Renal cortex interstitium (tissue), 15 donors: ENCODE measurements around the gene DESI2. TPM values are rescaled to one million over a fixed set of nuclear protein-coding genes. Genes with fewer than 3 reads are reported as not detected.
A peak's percentile ranks its signal among the peaks of the same experiment; 100 is the strongest.

Experiments used
- DNase-seq, 11 donors: peaks; one replicate each; pipeline ENCODE4 v3.0.0-alpha.2; 2013; ENCODE audit warnings: low read depth in 9 of 11, low spot score in 4 of 11; ENCODE audit errors: extremely low read depth in 1 of 11
- long read RNA-seq, 16 experiments: transcript quantifications; one replicate each; lab custom pipeline, GENCODE V29; 2026
- polyA plus RNA-seq, 3 donors: library from polyadenylated mRNA; unstranded; fragments of 120-200 nt; gene quantifications; one replicate each; pipeline ENCODE4 v1.2.1, GENCODE V29; 2013; ENCODE audit not compliant: insufficient read length in 3 of 3

The DESI2 gene
- polyA plus RNA-seq, result 10 to 100 TPM; 43.5 to 54.3 (median 46.9) TPM
- long read RNA-seq, donor 1, full-length matches to known transcripts, result 14 of 14 reads
- long read RNA-seq, donor 1, partial matches to known transcripts, result 0 of 14 reads
- long read RNA-seq, donor 1, other reads (novel, unspliced or antisense), result 0 of 14 reads
- long read RNA-seq, donor 2, full-length matches to known transcripts, result 10 of 10 reads
- long read RNA-seq, donor 2, partial matches to known transcripts, result 0 of 10 reads
- long read RNA-seq, donor 2, other reads (novel, unspliced or antisense), result 0 of 10 reads
- long read RNA-seq, donor 3, full-length matches to known transcripts, result 12 of 17 reads
- long read RNA-seq, donor 3, partial matches to known transcripts, result 0 of 17 reads
- long read RNA-seq, donor 3, other reads (novel, unspliced or antisense), result 5 of 17 reads
- long read RNA-seq, donor 4, full-length matches to known transcripts, result 10 of 10 reads
- long read RNA-seq, donor 4, partial matches to known transcripts, result 0 of 10 reads
- long read RNA-seq, donor 4, other reads (novel, unspliced or antisense), result 0 of 10 reads
- long read RNA-seq, donor 5, result 0 reads
- long read RNA-seq, donor 6, full-length matches to known transcripts, result 13 of 13 reads
- long read RNA-seq, donor 6, partial matches to known transcripts, result 0 of 13 reads
- long read RNA-seq, donor 6, other reads (novel, unspliced or antisense), result 0 of 13 reads
- long read RNA-seq, donor 7, full-length matches to known transcripts, result 10 of 35 reads
- long read RNA-seq, donor 7, partial matches to known transcripts, result 25 of 35 reads
- long read RNA-seq, donor 7, other reads (novel, unspliced or antisense), result 0 of 35 reads
- long read RNA-seq, donor 8, full-length matches to known transcripts, result 16 of 16 reads
- long read RNA-seq, donor 8, partial matches to known transcripts, result 0 of 16 reads
- long read RNA-seq, donor 8, other reads (novel, unspliced or antisense), result 0 of 16 reads
- long read RNA-seq, donor 9, full-length matches to known transcripts, result 7 of 7 reads
- long read RNA-seq, donor 9, partial matches to known transcripts, result 0 of 7 reads
- long read RNA-seq, donor 9, other reads (novel, unspliced or antisense), result 0 of 7 reads
- long read RNA-seq, donor 10, full-length matches to known transcripts, result 8 of 8 reads
- long read RNA-seq, donor 10, partial matches to known transcripts, result 0 of 8 reads
- long read RNA-seq, donor 10, other reads (novel, unspliced or antisense), result 0 of 8 reads
- long read RNA-seq, donor 11, full-length matches to known transcripts, result 9 of 9 reads
- long read RNA-seq, donor 11, partial matches to known transcripts, result 0 of 9 reads
- long read RNA-seq, donor 11, other reads (novel, unspliced or antisense), result 0 of 9 reads
- long read RNA-seq, donor 12, full-length matches to known transcripts, result 3 of 3 reads
- long read RNA-seq, donor 12, partial matches to known transcripts, result 0 of 3 reads
- long read RNA-seq, donor 12, other reads (novel, unspliced or antisense), result 0 of 3 reads
- long read RNA-seq, donor 13, full-length matches to known transcripts, result 28 of 44 reads
- long read RNA-seq, donor 13, partial matches to known transcripts, result 8 of 44 reads
- long read RNA-seq, donor 13, other reads (novel, unspliced or antisense), result 8 of 44 reads
- long read RNA-seq, donor 14, full-length matches to known transcripts, result 6 of 6 reads
- long read RNA-seq, donor 14, partial matches to known transcripts, result 0 of 6 reads
- long read RNA-seq, donor 14, other reads (novel, unspliced or antisense), result 0 of 6 reads
- long read RNA-seq, donor 15, full-length matches to known transcripts, result 4 of 4 reads
- long read RNA-seq, donor 15, partial matches to known transcripts, result 0 of 4 reads
- long read RNA-seq, donor 15, other reads (novel, unspliced or antisense), result 0 of 4 reads
- long read RNA-seq, donor 16, full-length matches to known transcripts, result 24 of 32 reads
- long read RNA-seq, donor 16, partial matches to known transcripts, result 0 of 32 reads
- long read RNA-seq, donor 16, other reads (novel, unspliced or antisense), result 8 of 32 reads

DNA sequence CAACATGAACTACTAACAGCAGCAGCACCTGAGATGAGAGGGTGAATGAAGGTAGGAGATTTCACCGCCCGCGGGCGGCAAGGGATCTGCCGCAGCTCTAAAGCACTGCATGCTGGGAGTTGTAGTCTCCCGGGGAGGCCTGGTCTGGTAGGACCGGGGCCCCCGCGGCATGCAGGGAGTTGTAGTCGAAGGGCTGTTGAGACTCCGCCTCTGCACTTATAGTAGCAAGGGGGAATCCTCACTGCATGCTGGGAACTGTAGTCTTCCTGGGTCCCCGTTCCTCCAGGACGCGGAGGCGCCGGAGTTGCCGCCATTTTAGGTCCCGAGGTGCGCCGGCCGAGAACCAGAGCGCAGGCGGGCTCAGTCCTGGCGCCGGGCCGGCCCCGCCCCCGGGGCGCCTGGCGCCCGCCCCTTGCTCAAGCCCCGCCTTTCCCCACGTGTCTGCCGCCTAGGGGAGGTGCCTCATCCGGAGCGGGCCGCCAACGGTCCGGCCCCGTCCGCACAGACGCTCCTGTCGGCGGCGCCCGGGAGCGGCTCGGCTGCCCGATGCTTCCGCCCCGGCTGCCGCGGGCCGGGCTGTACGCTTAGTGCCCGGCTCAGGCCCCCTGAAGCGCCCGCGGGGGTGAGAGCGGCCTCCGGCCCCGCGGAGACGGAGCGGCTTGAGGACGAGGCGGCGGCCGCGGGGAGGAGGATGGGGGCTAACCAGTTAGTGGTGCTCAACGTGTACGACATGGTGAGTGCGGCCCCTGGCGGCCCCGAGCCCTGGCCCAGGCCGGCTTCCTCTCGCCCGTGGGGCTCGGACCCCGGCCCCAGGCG lies at the start of gene DESI2:
Gene DESI2, plus strand, starts transcription at position 504 of the 816 bp plus-strand sequence. Its CDS starts 188 bp downstream, at position 692.
- DNase-seq, result peak; percentile 91 to 99 (median 98)

DNA sequence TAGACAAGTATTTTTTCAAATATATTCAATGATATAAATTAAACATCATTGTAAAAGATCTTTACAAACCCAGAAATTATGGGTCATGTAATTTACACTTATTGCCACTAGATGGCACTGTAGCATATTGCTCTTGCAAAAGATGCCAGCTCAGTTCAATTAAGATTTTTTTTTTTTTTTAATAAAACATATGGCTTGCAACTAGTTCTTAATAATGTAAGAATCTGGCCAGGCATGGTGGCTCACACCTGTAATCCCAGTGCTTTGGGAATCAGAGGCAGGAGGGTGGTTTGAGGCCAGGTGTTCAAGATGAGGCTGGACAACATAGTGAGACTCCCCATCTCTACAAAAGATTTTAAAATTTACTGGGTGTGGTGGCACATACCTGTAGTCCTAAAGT lies 49.4 kb upstream of the DESI2 start:
- DNase-seq, result peak in 3 of 11 donors; percentile 3 to 17 (median 5)

DNA sequence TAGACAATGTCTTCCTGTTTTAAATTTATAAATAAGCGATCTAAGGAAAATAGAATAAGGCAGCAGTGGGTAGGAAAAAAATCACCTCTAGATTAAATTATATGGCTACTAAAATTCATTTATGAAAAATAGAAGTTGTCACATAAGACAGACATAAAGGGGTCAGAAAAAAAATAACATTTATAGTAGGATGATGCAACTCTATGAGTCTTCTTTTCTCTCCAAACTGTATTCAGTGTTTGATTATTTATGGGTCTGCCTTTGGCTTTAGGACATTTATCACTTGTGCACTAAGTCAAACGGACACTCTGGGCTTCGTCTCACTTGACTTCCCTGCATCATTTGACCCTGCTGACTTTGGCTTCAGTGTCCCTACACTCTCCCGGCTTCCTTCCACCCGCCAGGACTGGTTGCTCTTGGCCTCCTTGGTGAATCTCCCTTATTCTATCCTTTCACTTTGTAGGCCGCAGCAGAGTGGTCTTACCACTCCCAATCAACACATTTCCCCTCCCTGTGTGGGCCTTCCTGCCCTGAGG lies 47.0 kb upstream of the DESI2 start:
- DNase-seq, result no peak

DNA sequence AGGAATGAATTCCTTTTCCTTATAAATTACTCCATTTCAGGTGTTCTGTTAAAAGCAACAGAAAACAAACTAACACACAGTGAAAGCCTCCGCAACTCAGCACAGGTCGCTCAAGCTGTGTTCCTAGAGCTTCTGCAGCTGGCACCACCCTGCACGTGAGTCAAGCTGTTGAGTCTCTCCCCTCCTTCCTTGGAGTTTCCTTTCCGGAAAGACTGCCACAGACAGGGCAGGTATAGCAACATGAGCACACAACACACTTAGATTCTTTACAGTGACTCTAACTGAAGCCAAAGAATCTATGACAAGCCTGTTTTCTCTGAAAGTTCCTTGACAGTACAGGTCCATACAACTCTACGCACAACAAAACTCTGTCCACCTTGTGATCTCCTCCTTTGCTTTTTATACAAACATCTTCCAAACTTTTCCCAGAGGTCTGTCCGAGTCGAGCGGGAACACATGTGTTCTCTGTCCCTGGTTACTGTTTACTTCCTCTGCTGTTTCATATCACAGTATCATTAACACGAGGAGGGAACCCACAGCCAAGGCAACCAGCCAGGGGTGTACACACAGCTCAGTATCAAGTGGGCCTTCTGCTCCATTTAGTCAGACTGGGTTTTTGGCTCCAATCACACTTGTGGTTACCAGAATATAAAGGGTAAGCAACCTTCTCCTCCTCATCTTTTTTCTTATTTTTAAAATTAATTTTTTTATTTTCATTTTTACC lies 38.7 kb upstream of the DESI2 start:
- DNase-seq, result no peak

DNA sequence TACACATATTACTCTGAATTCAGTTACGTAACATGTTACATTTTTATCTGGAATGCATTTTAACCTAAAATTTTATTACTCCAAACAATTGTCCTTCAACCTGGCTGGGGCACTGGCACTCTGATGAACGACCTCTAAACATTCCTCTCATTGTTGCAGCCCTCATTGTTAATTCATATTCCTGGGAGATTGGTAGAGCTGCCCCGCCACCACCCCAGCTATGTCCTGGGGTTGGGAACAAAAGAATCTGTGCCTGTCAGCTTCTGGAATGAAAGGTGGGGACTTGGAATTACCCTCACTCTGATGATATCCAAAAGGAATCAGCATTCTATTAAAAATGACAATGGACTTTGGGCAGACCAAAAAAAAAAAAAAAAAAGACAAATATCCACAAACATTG lies 38.0 kb upstream of the DESI2 start:
- no peak for DNase-seq

DNA sequence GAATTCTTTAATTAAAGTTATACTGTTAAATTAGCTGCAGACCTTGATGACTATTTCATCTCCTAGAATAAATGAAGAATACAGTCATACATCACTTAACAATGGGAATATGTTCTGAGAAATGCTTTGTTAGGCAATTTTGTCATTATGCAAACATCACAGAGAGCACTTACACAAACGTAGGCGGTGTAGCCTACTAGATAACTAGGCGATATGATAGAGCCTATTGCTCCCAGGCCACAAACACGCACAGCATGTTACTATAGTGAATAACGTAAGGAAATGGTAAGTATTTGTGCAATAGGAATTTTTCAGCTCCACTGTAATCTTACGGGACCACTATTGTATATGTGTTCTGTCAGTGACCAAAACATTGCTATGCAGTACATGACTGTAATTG lies 37.6 kb upstream of the DESI2 start:
- DNase-seq, result no peak

DNA sequence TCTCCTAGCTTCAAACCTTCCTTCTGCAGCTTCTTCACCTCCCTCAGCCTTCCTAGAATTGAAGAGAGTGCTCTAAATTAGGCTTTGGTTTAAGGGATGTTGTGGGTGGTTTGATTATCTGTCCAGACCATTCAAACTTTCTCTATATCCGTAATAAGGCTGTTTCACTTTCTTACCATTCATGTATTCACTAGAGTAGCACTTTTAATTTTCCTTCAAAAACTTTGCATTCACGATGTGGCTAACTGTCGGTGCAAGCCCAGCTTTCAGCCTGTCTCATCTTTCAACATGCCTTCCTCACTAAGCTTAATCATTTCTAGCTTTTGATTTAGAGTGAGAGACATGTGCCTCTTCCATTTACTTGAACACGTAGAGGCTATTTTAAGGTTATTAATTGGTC lies 26.2 kb upstream of the DESI2 start:
- no peak for DNase-seq

DNA sequence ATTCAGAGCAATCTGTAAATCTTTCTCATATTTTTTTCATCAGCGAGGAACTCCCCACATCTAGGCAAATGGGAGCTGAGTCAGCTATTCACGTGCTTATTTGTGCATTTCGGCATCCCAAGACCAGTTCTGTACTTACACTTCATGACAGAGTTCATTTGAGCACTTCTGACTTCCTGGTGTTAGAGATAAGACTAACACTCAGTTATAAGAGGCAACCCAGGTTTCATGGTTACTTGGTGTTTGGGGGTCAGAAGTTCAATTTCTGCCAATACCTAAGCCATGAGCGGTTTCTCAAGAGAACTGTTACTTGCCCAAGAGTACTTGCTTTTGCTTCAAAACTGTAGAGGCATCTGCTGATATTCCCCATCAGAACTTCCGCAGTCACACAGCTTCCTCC lies 24.1 kb upstream of the DESI2 start:
- no peak for DNase-seq

DNA sequence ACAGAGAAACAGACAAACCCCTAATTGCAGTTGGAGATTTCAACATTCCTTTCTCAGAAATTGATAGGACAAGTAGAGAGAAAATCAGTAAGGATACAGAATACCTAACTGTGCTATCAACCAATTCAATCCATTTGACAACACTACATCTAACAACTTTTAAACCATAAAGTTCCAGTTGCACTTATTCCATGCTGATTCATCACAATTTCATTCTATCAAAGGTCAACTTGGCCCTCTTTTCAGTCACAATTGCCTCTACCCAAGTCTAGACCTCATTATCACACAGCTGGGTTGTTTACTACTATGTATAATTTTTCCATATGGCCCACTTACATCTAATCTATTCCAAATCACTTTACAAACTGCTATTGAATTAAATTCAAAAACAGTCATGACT lies 19.8 kb upstream of the DESI2 start:
- DNase-seq, result no peak

DNA sequence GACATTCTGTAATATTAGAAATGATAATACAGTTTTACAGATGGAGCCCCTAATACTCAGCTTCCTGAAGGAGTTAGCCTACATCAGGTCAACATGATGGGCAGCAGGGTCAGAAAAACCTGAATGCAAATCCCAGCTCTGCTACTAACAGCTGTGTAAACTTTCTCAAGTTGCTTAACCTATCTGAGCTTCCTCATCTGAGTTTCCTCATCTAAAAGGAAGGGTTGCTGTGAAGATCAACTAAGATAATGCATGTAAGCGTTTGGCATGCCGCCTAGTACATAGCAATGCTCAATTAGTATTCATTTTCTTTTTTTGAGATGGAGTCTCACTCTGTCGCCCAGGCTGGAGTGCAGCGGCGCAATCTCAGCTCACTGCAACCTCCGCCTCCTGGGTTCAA lies 18.4 kb upstream of the DESI2 start:
- DNase-seq, result no peak

DNA sequence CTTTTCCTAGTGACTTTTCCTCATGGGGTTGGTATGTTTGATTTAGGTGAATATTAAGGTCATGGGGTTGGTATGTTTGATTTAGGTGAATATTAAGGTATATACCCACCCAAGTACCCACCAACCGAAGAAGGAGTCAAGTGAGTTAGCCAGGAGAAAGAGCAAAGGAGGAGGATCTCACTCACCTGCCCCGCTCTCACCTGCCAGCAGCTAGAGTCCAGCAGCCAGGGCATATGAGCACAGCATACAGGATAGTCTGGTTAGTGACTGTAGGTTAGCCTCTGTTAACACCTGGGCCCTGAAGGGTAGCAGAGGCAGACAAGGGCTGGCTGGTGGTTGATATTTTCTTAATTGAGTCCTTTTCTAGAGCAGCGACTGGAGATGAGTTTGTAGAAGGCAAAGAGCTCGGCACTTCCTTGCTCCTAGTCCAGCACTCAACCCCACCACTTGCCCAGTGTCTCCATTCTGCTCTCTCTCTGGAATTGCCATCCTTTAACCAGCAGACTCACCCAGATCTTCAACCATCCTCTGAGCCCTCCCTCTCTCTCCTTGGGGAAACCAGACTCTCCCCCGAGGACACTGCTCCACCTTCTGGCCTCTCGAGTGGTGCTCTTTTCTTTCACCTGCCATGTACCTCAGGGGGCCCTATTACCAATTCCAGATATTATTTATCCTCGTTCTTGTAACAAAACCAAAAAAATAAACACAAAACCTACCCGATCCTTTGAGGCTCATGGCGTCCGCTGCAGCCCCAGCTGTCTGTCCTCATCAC lies 16.3 kb upstream of the DESI2 start:
- DNase-seq, result no peak

DNA sequence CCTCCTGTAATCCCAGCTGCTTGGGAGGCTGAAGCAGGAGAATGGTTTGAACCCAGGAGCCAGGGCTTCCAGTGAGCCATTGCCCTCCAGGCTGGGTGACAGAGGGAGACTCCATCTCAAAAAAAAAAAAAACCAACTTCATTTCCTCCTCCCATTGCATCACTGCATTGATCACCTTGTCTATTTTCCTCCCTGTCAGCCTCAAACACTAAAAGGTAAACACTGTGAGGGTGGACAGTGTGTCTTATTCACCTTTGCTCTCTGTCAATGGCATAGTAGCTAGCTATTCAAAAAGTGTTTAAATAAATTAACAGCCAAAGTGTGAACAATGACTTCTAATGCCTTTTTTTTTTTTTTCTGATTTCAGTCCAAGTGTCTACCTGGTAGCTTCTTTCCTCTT lies 13.4 kb upstream of the DESI2 start:
- DNase-seq, result no peak

DNA sequence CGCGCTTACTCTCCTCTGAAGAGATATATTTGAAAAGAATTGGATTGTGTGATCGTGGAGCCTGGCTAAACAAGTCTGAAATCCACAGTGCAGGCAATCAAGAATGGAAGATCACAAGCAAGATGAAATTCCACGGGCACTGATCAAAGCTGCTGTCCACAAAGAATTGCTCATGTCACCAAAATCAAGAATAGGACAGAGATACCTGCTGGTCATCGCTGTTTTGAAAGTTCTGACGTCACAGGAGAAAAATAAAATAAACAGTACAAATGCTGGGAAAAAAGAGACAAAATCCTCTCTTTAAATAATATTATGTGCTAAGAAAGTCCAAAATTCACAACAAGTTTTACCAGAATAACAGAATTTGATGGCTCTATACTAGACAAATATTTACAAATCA lies 12.0 kb upstream of the DESI2 start:
- DNase-seq, result no peak

DNA sequence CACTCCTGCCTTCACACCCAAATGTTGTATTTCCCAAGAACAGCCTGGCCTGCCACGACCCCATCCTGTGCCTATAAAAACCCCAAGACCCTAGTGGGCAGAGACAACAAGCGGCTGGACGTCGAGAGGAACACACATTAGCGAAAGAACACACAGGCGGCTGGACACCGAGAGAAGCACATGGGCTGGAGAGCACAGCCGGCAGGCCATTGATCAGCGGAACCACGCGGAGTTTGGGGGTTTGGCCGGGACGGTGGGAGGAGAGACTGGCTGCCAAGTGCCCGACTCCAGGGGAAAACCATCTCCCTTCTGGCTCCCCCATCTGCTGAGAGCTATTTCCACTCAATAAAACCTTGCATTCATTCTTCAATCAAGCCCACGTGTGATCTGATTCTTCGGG lies 10.4 kb upstream of the DESI2 start:
- no peak for DNase-seq

DNA sequence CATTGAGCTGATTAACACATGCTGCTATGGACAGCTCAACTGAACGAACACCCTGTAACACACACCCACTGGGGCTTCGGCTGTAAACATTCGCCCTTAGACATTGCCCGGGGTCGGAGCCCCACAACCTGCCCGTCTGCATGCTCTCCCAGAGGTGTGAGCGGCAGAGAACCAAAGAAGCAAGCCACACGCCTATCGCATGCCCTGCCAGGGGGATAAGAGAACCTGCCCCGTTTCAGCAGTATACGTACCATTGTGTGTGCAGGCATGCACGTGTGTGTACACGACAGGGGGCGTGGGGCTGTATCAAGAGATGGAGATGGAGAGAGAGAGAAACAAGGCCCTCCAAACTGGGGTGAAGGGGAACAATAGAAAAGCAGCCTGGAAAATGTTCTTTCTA lies 9.9 kb upstream of the DESI2 start:
- DNase-seq, result no peak

DNA sequence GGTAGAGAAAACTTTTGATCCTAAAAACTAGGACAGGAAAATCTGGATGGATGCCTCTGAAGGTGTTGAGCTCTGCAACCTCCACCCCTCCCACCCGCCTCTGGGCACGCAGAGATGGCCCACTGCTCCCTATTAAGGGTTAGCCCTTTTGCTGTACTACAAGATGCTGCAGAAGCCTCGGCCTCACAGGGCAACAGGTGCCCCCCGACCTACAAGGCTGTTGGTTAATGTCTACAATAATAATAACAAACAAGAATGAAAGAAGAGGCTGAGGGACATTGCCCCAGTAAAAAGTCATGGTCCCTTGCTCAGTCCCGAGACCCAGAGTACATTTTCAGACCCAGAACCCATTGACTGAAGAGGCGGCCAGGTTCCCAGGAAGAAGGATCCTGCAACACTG lies 7.5 kb upstream of the DESI2 start:
- DNase-seq, result no peak
